NT2/D1 (cell line): ENCODE data around the gene TYMS.

Experiments
- SUZ12 ChIP-seq: IDR thresholded peaks from 2 replicates; pipeline ENCODE4 v1.6.1; 2011; ENCODE audit not compliant: insufficient read length, insufficient read depth; ENCODE audit errors: extremely low read depth
- YY1 ChIP-seq: IDR thresholded peaks from 2 replicates; pipeline ENCODE4 v1.6.1; 2011; ENCODE audit not compliant: insufficient read length, insufficient read depth
- ZNF274 ChIP-seq: IDR thresholded peaks from 2 replicates; pipeline ENCODE4 v1.6.1; 2011; ENCODE audit warnings: mild to moderate bottlenecking, low read depth, low read length

- TF ChIP-seq ZNF274 (no peak), YY1 (no peak), SUZ12 (no peak)
Observed at GRCh38 chr18:627231-627630, 30.2 kb upstream of the TYMS start.
